ENCODE measurements around the gene RABAC1. TPM values are rescaled to one million over a fixed set of nuclear protein-coding genes. Genes with fewer than 3 reads are reported as not detected.

Gene RABAC1
- total and polyA plus RNA-seq, 2 of the 8 experiments (the other 6 are each of a cell fraction or from before 2014, with no cell fraction given), result 124 to 439 TPM

GRCh38 chr19:41947091-41947490 is 12.0 kb downstream of the RABAC1 start (continued):
- TF ChIP-seq NRF1 (IDR thresholded peaks at IDR 0.05; ENCODE audit: low read depth, low read length), result no peak

Data from H1 (cell line).